ENCODE measurements around the gene MTFP1.

The MTFP1 gene

GRCh38 chr22:30422481-30423300 lies 2.9 kb upstream of the MTFP1 start:
- peak overlapping the region; percentile 67 for H3K27ac ChIP-seq (ENCODE audit: low read depth, low read length, poor library complexity, severe bottlenecking)
- H3K27me3 ChIP-seq (ENCODE audit: insufficient read depth, low read length) = no peaks in the 10 kb centered on the region
- peak overlapping the region; percentile 83 for H3K4me2 ChIP-seq (ENCODE audit: low read length)
- TF ChIP-seq CTCF (IDR thresholded peaks at IDR 0.05; ENCODE audit: low read length) (no peak), EZH2 (IDR thresholded peaks at IDR 0.05; ENCODE audit: borderline replicate concordance, low read length) (no peak)
- H3K9me3 ChIP-seq (ENCODE audit: low read length) = no peaks in the 10 kb centered on the region
- peak overlapping the region; percentile 81 for H3K4me3 ChIP-seq (ENCODE audit: low read depth, low read length, poor library complexity, severe bottlenecking)
- H3K79me2 ChIP-seq (ENCODE audit: insufficient read depth, low read length) = no peaks in the 10 kb centered on the region
- H3K4me1 ChIP-seq (ENCODE audit: insufficient read depth, low read length, severe bottlenecking) = peaks cover 43% of the 10 kb centered on the region
- H3K9ac ChIP-seq (ENCODE audit: low read length) = peak overlapping the region; percentile 93
- H4K20me1 ChIP-seq (ENCODE audit: insufficient read depth, low read length) = no peaks in the 10 kb centered on the region
- no peaks in the 10 kb centered on the region for H3F3A ChIP-seq (ENCODE audit: insufficient read depth, low read length)
- no peak overlapping the region for H2AFZ ChIP-seq (ENCODE audit: low read length)
- no peaks in the 10 kb centered on the region for H3K9me2 ChIP-seq (ENCODE audit: low read depth, low read length)
- peaks cover 28% of the 10 kb centered on the region for H3K36me3 ChIP-seq (ENCODE audit: insufficient read depth, low read length)

- no peak for TF ChIP-seq CTCF (IDR thresholded peaks at IDR 0.05; ENCODE audit: low read length)
- no peak for TF ChIP-seq EZH2 (IDR thresholded peaks at IDR 0.05; ENCODE audit: borderline replicate concordance, low read length)
- no peak overlapping the region for H2AFZ ChIP-seq (ENCODE audit: low read length)
- H3K9ac ChIP-seq (ENCODE audit: low read length) = peak overlapping the region; percentile 93
These were observed 2.1 kb upstream of the MTFP1 start for GRCh38 chr22:30423301-30423958.

GRCh38 chr22:30423959-30424533 lies 1.5 kb upstream of the MTFP1 start:
- H3K79me2 ChIP-seq (ENCODE audit: insufficient read depth, low read length) = no peaks in the 10 kb centered on the region
- no peaks in the 10 kb centered on the region for H3K27me3 ChIP-seq (ENCODE audit: insufficient read depth, low read length)
- H3K9ac ChIP-seq (ENCODE audit: low read length) = peak overlapping the region; percentile 93
- H3K4me2 ChIP-seq (ENCODE audit: low read length) = peak overlapping the region; percentile 83
- peak overlapping the region; percentile 81 for H3K4me3 ChIP-seq (ENCODE audit: low read depth, low read length, poor library complexity, severe bottlenecking)
- peaks cover 43% of the 10 kb centered on the region for H3K4me1 ChIP-seq (ENCODE audit: insufficient read depth, low read length, severe bottlenecking)
- H3K9me3 ChIP-seq (ENCODE audit: low read length) = no peaks in the 10 kb centered on the region
- H3K9me2 ChIP-seq (ENCODE audit: low read depth, low read length) = no peaks in the 10 kb centered on the region
- H3F3A ChIP-seq (ENCODE audit: insufficient read depth, low read length) = no peaks in the 10 kb centered on the region
- H4K20me1 ChIP-seq (ENCODE audit: insufficient read depth, low read length) = no peaks in the 10 kb centered on the region
- no peak overlapping the region for H2AFZ ChIP-seq (ENCODE audit: low read length)
- H3K27ac ChIP-seq (ENCODE audit: low read depth, low read length, poor library complexity, severe bottlenecking) = peak overlapping the region; percentile 67
- TF ChIP-seq EZH2 (IDR thresholded peaks at IDR 0.05; ENCODE audit: borderline replicate concordance, low read length) (no peak), CTCF (IDR thresholded peaks at IDR 0.05; ENCODE audit: low read length) (no peak)
- peaks cover 30% of the 10 kb centered on the region for H3K36me3 ChIP-seq (ENCODE audit: insufficient read depth, low read length)

More at GRCh38 chr22:30423301-30423958, 2.1 kb upstream of the MTFP1 start:
- peaks cover 31% of the 10 kb centered on the region for H3K36me3 ChIP-seq (ENCODE audit: insufficient read depth, low read length)
- H3K4me2 ChIP-seq (ENCODE audit: low read length) = peak overlapping the region; percentile 83
- H3K79me2 ChIP-seq (ENCODE audit: insufficient read depth, low read length) = no peaks in the 10 kb centered on the region
- no peaks in the 10 kb centered on the region for H3F3A ChIP-seq (ENCODE audit: insufficient read depth, low read length)
- no peaks in the 10 kb centered on the region for H4K20me1 ChIP-seq (ENCODE audit: insufficient read depth, low read length)
- no peaks in the 10 kb centered on the region for H3K9me3 ChIP-seq (ENCODE audit: low read length)
- H3K4me3 ChIP-seq (ENCODE audit: low read depth, low read length, poor library complexity, severe bottlenecking) = peak overlapping the region; percentile 81
- peak overlapping the region; percentile 67 for H3K27ac ChIP-seq (ENCODE audit: low read depth, low read length, poor library complexity, severe bottlenecking)
- peaks cover 43% of the 10 kb centered on the region for H3K4me1 ChIP-seq (ENCODE audit: insufficient read depth, low read length, severe bottlenecking)
- no peaks in the 10 kb centered on the region for H3K9me2 ChIP-seq (ENCODE audit: low read depth, low read length)
- no peaks in the 10 kb centered on the region for H3K27me3 ChIP-seq (ENCODE audit: insufficient read depth, low read length)

All from OCI-LY1 (cell line).